Right lobe of liver (tissue), 4 donors: ENCODE data around the gene TCEANC.

Experiments used
- CTCF ChIP-seq, 4 donors: fragments of 200-600 bp in 3 of 4; fragments of 450-650 bp in 1 of 4; IDR thresholded peaks; one replicate each; pipeline versions ENCODE4 v1.5.1 to v1.8.0; 2016 to 2022; ENCODE audit warnings: antibody characterized with exemption in 4 of 4, mild to moderate bottlenecking in 2 of 4
- POLR2A ChIP-seq: fragments of 450-650 bp; IDR thresholded peaks from one replicate; pipeline ENCODE4 v1.6.1; 2017; ENCODE audit warnings: antibody characterized with exemption, mild to moderate bottlenecking
- donor health status: DM: no; HTN: no; CAD: no.
- donor health status: DM: no; HTN: no; CAD: no.
- donor health status: DM: no; HTN: yes; CAD: no.

- TF ChIP-seq CTCF (IDR thresholded peaks at IDR 0.05) (no peak), POLR2A (no peak)
These were observed 5.2 kb upstream of the TCEANC start for GRCh38 chrX:13647709-13648212.
